ENCODE measurements around the gene PLP2.

DNA sequence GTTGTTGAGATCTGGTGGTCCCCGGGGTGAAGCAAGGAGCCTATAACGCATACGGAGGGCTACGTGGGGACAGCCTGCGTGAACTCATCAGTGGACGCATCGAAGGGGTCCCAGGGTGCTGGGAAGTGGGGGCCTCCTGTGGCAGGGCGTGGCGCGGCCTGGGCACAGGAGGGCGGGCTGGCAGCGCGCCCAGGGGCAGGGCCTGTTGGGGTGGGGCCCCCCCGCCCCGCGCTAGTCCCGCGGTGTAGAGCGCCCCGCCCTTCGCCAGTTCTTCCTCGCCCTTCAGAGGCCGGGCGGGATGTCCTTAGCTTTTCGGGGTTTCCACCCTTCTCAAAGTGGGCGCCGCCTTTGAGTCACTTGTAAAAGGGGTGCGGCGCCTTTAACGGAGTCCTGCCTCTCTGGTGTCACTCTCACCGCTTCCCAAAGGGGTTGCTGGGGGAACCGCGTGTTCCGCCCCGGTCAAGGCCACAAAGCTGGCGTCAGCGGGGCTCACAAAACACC, 632 bp downstream of the PLP2 start:
- TF ChIP-seq, protein P1, sequence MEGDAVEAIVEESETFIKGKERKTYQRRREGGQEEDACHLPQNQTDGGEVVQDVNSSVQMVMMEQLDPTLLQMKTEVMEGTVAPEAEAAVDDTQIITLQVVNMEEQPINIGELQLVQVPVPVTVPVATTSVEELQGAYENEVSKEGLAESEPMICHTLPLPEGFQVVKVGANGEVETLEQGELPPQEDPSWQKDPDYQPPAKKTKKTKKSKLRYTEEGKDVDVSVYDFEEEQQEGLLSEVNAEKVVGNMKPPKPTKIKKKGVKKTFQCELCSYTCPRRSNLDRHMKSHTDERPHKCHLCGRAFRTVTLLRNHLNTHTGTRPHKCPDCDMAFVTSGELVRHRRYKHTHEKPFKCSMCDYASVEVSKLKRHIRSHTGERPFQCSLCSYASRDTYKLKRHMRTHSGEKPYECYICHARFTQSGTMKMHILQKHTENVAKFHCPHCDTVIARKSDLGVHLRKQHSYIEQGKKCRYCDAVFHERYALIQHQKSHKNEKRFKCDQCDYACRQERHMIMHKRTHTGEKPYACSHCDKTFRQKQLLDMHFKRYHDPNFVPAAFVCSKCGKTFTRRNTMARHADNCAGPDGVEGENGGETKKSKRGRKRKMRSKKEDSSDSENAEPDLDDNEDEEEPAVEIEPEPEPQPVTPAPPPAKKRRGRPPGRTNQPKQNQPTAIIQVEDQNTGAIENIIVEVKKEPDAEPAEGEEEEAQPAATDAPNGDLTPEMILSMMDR (IDR thresholded peaks at IDR 0.05; ENCODE audit: poor library complexity): no peak
- no peak for TF ChIP-seq EZH2 (IDR thresholded peaks at IDR 0.05; ENCODE audit: borderline replicate concordance)
- TF ChIP-seq EZH2phosphoT487 (IDR thresholded peaks at IDR 0.05; ENCODE audit: low read depth, severe bottlenecking, unreplicated experiment): no peak
